GM12878 (cell line): ENCODE data around the gene OPTC. TPM values are rescaled to one million over a fixed set of nuclear protein-coding genes. Genes with fewer than 3 reads are reported as not detected.

Experiments used
- ATAC-seq: fragments of 200-7000 bp; cut with Tn5 transposase; 3 replicates; pipeline ENCODE4 v1.9.1; 2020; ENCODE audit warnings: mild to moderate bottlenecking, moderate library complexity
- BruUV-seq: library from RNA; stranded (reverse); fragments of 400-500 nt; replicated peaks from 2 replicates; lab custom pipeline; 2021; lab: Mats Ljungman, UMichigan
- CTCF ChIA-PET: fragments of 300-600 bp; sonication (Branson Sonifier 250); formaldehyde crosslinking; extraction: SDS; loops from one replicate; lab custom pipeline; 2021; ENCODE audit warnings: inconsistent platforms; lab: Yijun Ruan, JAX
- POLR2A ChIA-PET: fragments of 350-600 bp; formaldehyde crosslinking; extraction: SDS; loops from one replicate; lab custom pipeline; 2021; ENCODE audit warnings: inconsistent platforms; lab: Charles Lee
- RAD21 ChIA-PET: fragments of 300-600 bp; sonication (Branson Sonifier 250); formaldehyde crosslinking; loops from one replicate; lab custom pipeline; 2023; ENCODE audit warnings: antibody characterized with exemption; ENCODE audit not compliant: unreplicated experiment; lab: Charles Lee
- SMC1A ChIA-PET: fragments of 300-600 bp; sonication (Branson Sonifier 250); formaldehyde crosslinking; loops from one replicate; lab custom pipeline; 2023; ENCODE audit not compliant: unreplicated experiment, uncharacterized antibody; lab: Charles Lee
- DNase-seq: peaks from one replicate; pipeline ENCODE4 v3.0.0-alpha.2; 2011; ENCODE audit warnings: low read depth, low spot score
- FAIRE-seq: peaks from 3 replicates; lab custom pipeline; 2011; peaks lifted over from hg19 to GRCh38; lab: Jason Lieb, UNC
- H2AFZ ChIP-seq: 2 replicates; pipeline ENCODE4 v1.6.0; 2011; ENCODE audit warnings: low read depth, low read length, control low read depth; ENCODE audit not compliant: control insufficient read depth
- H3K27ac ChIP-seq: 2 replicates; pipeline ENCODE4 v1.5.1; 2011; ENCODE audit warnings: control low read depth; ENCODE audit not compliant: control insufficient read depth, insufficient read depth
- H3K27me3 ChIP-seq, 2 experiments: replicated peaks in 1 of 2; 2 replicates each; pipeline versions ENCODE4 v1.6.0 to v1.6.1; 2011; ENCODE audit warnings: low read length in 1 of 2; ENCODE audit not compliant: control insufficient read depth in 2 of 2, insufficient read depth in 2 of 2
- H3K36me3 ChIP-seq, 2 experiments: 2 replicates each; pipeline ENCODE4 v1.5.1; 2011; ENCODE audit warnings: low read length in 1 of 2; ENCODE audit not compliant: control insufficient read depth in 2 of 2, insufficient read depth in 2 of 2
- H3K4me1 ChIP-seq: 2 replicates; pipeline ENCODE4 v1.6.1; 2011; ENCODE audit warnings: mild to moderate bottlenecking, low read length, moderate library complexity, mixed read lengths; ENCODE audit not compliant: control insufficient read depth, insufficient read depth
- H3K4me2 ChIP-seq: 2 replicates; pipeline ENCODE4 v1.6.0; 2011; ENCODE audit warnings: control low read depth; ENCODE audit not compliant: control insufficient read depth, insufficient read depth
- H3K4me3 ChIP-seq: fragments of 200-600 bp; sonication (generic); 2 replicates; pipeline ENCODE4 v1.5.1; 2016
- H3K79me2 ChIP-seq: 2 replicates; pipeline ENCODE4 v1.6.0; 2011; ENCODE audit warnings: low read length; ENCODE audit not compliant: control insufficient read depth, insufficient read depth
- H3K9ac ChIP-seq: 2 replicates; pipeline ENCODE4 v1.8.0; 2011; ENCODE audit warnings: low read length, control low read depth, mixed read lengths; ENCODE audit not compliant: control insufficient read depth, insufficient read depth
- H3K9me3 ChIP-seq: replicated peaks from 3 replicates; pipeline ENCODE4 v1.5.1; 2011; ENCODE audit warnings: mild to moderate bottlenecking, low read length; ENCODE audit not compliant: control insufficient read depth, insufficient read depth
- H4K20me1 ChIP-seq: 2 replicates; pipeline ENCODE4 v1.6.0; 2011; ENCODE audit not compliant: control insufficient read depth, insufficient read depth
- ATF7 ChIP-seq: fragments of 450-650 bp; IDR thresholded peaks from 2 replicates; pipeline ENCODE4 v1.6.1; 2016; ENCODE audit warnings: low read depth, mild to moderate bottlenecking
- BCL3 ChIP-seq: IDR thresholded peaks from 2 replicates; pipeline ENCODE4 v1.6.1; 2011; ENCODE audit warnings: borderline replicate concordance, low read depth, mild to moderate bottlenecking, moderate library complexity, low read length; ENCODE audit not compliant: insufficient read depth, poor library complexity, severe bottlenecking
- BRCA1 ChIP-seq: IDR thresholded peaks from 2 replicates; pipeline ENCODE4 v1.6.1; 2011; ENCODE audit warnings: low read depth, low read length, improper control_type of control experiment
- CBX3 ChIP-seq: fragments of 200-600 bp; sonication (generic); IDR thresholded peaks from 2 replicates; pipeline ENCODE4 v1.6.1; 2016; ENCODE audit warnings: low read depth, borderline replicate concordance
- CEBPB ChIP-seq, 2 experiments: fragments of 150-350 bp in 1 of 2; IDR thresholded peaks; 2 replicates each; pipeline ENCODE4 v1.6.1; 2012 to 2014; ENCODE audit warnings: low read depth in 2 of 2, low read length in 2 of 2, borderline replicate concordance in 1 of 2, inconsistent platforms in 1 of 2
- E2F8 ChIP-seq: fragments of 450-650 bp; IDR thresholded peaks from 2 replicates; pipeline ENCODE4 v1.6.1; 2018; ENCODE audit warnings: mild to moderate bottlenecking, low read depth, moderate library complexity; ENCODE audit not compliant: partially characterized antibody
- NFYA ChIP-seq: IDR thresholded peaks from 2 replicates; pipeline ENCODE4 v1.6.1; 2011; ENCODE audit warnings: low read depth, mild to moderate bottlenecking, low read length, improper control_type of control experiment, borderline replicate concordance
- NFYB ChIP-seq: IDR thresholded peaks from 2 replicates; pipeline ENCODE4 v1.6.1; 2011; ENCODE audit warnings: low read depth, mild to moderate bottlenecking, low read length, improper control_type of control experiment, moderate library complexity; ENCODE audit not compliant: insufficient read depth
- PML ChIP-seq: IDR thresholded peaks from 2 replicates; pipeline ENCODE4 v1.6.1; 2012; ENCODE audit warnings: low read length, inconsistent platforms
- RAD21 ChIP-seq: IDR thresholded peaks from 2 replicates; pipeline ENCODE4 v1.6.1; 2011; ENCODE audit warnings: mild to moderate bottlenecking, low read depth, low read length, moderate library complexity; ENCODE audit not compliant: insufficient read depth
- RBBP5 ChIP-seq: fragments of 200-600 bp; sonication (generic); conservative IDR thresholded peaks from 2 replicates; pipeline ENCODE4 v1.6.1; 2016
- SIN3A ChIP-seq: IDR thresholded peaks from 2 replicates; pipeline ENCODE4 v1.6.1; 2012; ENCODE audit warnings: low read depth, low read length, improper control_type of control experiment
- SRF ChIP-seq, 2 experiments: IDR thresholded peaks; 2 replicates each; pipeline ENCODE4 v1.6.1; 2011; ENCODE audit warnings: low read depth in 2 of 2, low read length in 2 of 2, mild to moderate bottlenecking in 1 of 2, moderate library complexity in 1 of 2
- USF1 ChIP-seq: IDR thresholded peaks from 2 replicates; pipeline ENCODE4 v1.6.1; 2011; ENCODE audit warnings: borderline replicate concordance, low read depth, mild to moderate bottlenecking, moderate library complexity, mixed read lengths, low read length; ENCODE audit not compliant: insufficient read depth; ENCODE audit errors: extremely low read length
- WGBS: methylation state at CpG from one replicate; pipeline ENCODE4 v1.1.6; 2016; ENCODE audit warnings: low lambda C conversion rate; ENCODE audit not compliant: insufficient replicate concordance, insufficient coverage; ENCODE audit errors: missing lambda C conversion rate; 5-methylcytosine and 5-hydroxymethylcytosine counted together
- in situ Hi-C: fragments of 300-500 bp; cut with MboI; formaldehyde crosslinking; loops from 9 replicates; pipeline ENCODE4 v1.14.3; 2018; ENCODE audit warnings: mixed read lengths
- intact Hi-C: fragments of 100-400 bp; cut with micrococcal nuclease; formaldehyde crosslinking; loops from one replicate; pipeline ENCODE4 v1.14.2; 2022; ENCODE audit not compliant: unreplicated experiment
- polyA plus RNA-seq, 11 experiments: library from polyadenylated mRNA; depleted of rRNA in 4 of 11; unstranded in 6 of 11; stranded (reverse) in 5 of 11; fragments of >200 nt; fragmentation: Nextera tagmentation in 4 of 11; fragmentation: Illumina TruSeq in 1 of 11; extraction: Ambion mirVana in 4 of 11; extraction: Trizol in 1 of 11; gene quantifications; 1 replicate in 1 of 11; 2 replicates in 10 of 11; pipeline versions ENCODE4 v1.2.1 to v1.2.3, GENCODE V29; 2011 to 2016; ENCODE audit warnings: inconsistent platforms in 2 of 11, missing spikeins in 2 of 11, low read depth in 1 of 11
- total RNA-seq, 4 experiments: library from RNA; depleted of rRNA in 3 of 4; stranded (reverse); fragments of >200 nt in 3 of 4; fragmentation: Illumina TruSeq in 1 of 4; extraction: Trizol in 1 of 4; gene quantifications; 2 replicates each; pipeline versions ENCODE4 v1.2.1 to v1.2.3, GENCODE V29; 2013 to 2021
- TF ChIP-seq, protein P1 (sequence below), 3 experiments: IDR thresholded peaks in 2 of 3; conservative IDR thresholded peaks in 1 of 3; 2 replicates each; pipeline ENCODE4 v1.5.1; 2011; ENCODE audit warnings: low read depth in 3 of 3, low read length in 3 of 3, mild to moderate bottlenecking in 3 of 3, control low read depth in 2 of 3, moderate library complexity in 2 of 3, inconsistent platforms in 1 of 3, mixed read lengths in 1 of 3; ENCODE audit not compliant: control insufficient read depth in 2 of 3, insufficient read depth in 1 of 3; ENCODE audit errors: extremely low read depth in 1 of 3

OPTC gene
- total and polyA plus RNA-seq, 10 of the 15 experiments (the other 5 are each of a cell fraction or from before 2014, with no cell fraction given): not detected

DNA sequence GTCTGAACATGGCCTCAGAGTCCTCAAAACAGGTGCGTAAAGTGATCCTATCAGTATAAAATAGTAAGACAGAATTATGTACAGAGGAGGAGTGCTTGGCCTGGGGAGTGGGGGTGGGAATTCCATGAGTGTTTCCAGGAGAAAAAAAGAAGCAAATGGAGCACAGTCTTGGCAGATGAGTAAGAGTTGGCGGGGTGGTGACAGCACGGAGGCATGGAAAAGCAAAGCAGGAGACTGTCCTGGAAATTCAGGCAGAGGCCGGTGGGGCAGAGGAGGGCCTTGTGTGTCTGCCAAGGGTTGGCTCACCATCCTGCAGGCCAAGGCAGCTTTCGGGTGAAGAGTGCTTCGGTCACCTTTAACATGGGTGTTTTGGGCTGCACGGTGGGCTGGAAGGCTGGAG is 63.4 kb downstream of the OPTC start (continued):
- TF ChIP-seq E2F8: no peak
- TF ChIP-seq RAD21: no peak
- TF ChIP-seq SIN3A: no peak
- no peak for TF ChIP-seq NFYA
- no peak for TF ChIP-seq RBBP5
- no peak for TF ChIP-seq USF1
- TF ChIP-seq SRF (IDR thresholded peaks at IDR 0.05; ENCODE audit: low read depth in 2 of 2, low read length in 2 of 2): no peak

DNA sequence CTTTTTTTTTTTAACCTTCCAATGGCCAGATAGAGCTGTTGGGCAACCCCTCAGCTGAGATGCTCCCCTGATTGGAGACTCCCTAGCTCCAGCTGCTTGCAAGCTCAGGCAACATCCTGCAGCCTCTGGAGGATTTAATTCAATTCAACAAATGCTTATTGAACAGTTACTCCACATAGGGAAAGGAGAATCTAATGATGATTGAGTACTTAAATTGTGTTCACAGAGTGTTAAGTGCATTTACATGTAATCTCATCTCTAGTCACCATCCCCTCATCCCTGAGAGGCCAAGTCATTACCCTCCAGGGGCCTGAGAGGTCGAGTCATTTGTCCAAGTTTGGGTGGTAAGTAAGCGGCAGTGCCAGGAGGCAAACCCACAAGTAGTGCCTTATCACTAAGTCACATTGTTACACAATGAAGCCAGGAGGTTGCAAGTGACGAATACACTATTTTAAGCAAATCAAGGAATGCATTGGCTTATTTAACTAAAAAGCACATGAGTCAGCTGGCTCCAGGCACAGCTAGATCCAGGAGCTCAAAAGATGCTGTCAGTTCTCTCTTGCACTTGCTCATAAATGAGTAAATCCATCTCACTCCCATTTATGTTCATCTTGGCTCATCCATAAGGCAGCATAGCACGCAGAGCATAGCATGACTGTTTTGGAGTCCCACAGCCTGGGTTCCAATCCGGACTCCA is 64.3 kb downstream of the OPTC start:
- no TSS peak for BruUV-seq
- CTCF ChIA-PET: no interaction called here
- intact Hi-C loops (no loop called here), in situ Hi-C loops (no loop called here)
- POLR2A ChIA-PET: no interaction called here
- Histone ChIP-seq H2AFZ (no peak overlapping the region), H3K4me1 (no peaks in the 10 kb centered on the region), H3K4me2 (no peak overlapping the region), H3K79me2 (no peaks in the 10 kb centered on the region), H3K27me3 (no peaks in the 10 kb centered on the region; a peak in 3 of 4 replicates), H3K36me3 (no peaks in the 10 kb centered on the region), H3K9ac (no peak overlapping the region), H3K27ac (no peak overlapping the region), H4K20me1 (no peaks in the 10 kb centered on the region), H3K4me3 (no peak overlapping the region), H3K9me3 (no peaks in the 10 kb centered on the region)
- SMC1A ChIA-PET: no interaction called here
- TF ChIP-seq CEBPB (IDR thresholded peaks at IDR 0.05; ENCODE audit: borderline replicate concordance in 1 of 2, low read depth in 2 of 2, low read length in 2 of 2): no peak
- TF ChIP-seq ATF7: no peak
- peak; percentile 49 for TF ChIP-seq BCL3
- no peak for TF ChIP-seq PML
- no peak for TF ChIP-seq BRCA1
- TF ChIP-seq, protein P1, sequence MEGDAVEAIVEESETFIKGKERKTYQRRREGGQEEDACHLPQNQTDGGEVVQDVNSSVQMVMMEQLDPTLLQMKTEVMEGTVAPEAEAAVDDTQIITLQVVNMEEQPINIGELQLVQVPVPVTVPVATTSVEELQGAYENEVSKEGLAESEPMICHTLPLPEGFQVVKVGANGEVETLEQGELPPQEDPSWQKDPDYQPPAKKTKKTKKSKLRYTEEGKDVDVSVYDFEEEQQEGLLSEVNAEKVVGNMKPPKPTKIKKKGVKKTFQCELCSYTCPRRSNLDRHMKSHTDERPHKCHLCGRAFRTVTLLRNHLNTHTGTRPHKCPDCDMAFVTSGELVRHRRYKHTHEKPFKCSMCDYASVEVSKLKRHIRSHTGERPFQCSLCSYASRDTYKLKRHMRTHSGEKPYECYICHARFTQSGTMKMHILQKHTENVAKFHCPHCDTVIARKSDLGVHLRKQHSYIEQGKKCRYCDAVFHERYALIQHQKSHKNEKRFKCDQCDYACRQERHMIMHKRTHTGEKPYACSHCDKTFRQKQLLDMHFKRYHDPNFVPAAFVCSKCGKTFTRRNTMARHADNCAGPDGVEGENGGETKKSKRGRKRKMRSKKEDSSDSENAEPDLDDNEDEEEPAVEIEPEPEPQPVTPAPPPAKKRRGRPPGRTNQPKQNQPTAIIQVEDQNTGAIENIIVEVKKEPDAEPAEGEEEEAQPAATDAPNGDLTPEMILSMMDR (IDR thresholded peaks at IDR 0.05 in 2 of 3, conservative IDR thresholded peaks at IDR 0.05 in 1 of 3; ENCODE audit: control insufficient read depth in 2 of 3, extremely low read depth in 1 of 3, insufficient read depth in 1 of 3, low read depth in 3 of 3, low read length in 3 of 3): no peak
- TF ChIP-seq NFYB: no peak
- no peak for TF ChIP-seq CBX3
- DNase-seq: no peak
- RAD21 ChIA-PET: no interaction called here
- no peak for ATAC-seq
- no peak for FAIRE-seq
- 4% methylated on average over 5 of the region's 5 CpGs for WGBS
